ENCODE results near the gene CRYZL1.

DNA sequence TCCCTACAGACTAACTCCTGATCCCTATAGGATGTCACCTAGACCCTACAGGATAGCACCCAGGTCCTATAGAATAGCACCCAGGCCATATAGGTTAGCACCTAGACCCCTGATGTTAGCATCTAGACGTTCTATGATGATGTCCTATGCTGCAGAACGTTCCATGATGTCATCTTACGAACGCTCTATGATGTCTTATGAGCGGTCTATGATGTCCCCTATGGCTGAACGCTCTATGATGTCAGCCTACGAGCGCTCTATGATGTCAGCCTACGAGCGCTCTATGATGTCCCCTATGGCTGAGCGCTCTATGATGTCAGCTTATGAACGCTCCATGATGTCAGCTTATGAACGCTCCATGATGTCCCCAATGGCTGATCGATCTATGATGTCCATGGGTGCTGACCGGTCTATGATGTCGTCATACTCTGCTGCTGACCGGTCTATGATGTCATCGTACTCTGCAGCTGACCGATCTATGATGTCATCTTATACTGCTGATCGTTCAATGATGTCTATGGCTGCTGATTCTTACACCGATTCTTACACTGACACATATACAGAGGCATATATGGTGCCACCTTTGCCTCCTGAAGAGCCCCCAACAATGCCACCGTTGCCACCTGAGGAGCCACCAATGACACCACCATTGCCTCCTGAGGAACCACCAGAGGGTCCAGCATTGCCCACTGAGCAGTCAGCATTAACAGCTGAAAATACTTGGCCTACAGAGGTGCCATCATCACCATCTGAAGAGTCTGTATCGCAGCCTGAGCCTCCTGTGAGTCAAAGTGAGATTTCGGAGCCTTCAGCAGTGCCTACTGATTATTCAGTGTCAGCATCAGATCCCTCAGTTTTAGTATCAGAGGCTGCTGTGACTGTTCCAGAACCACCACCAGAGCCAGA, 89.2 kb downstream of the CRYZL1 start:
- TF ChIP-seq POLR2A (IDR thresholded peaks at IDR 0.05) = no peak
- TF ChIP-seq, protein P1, sequence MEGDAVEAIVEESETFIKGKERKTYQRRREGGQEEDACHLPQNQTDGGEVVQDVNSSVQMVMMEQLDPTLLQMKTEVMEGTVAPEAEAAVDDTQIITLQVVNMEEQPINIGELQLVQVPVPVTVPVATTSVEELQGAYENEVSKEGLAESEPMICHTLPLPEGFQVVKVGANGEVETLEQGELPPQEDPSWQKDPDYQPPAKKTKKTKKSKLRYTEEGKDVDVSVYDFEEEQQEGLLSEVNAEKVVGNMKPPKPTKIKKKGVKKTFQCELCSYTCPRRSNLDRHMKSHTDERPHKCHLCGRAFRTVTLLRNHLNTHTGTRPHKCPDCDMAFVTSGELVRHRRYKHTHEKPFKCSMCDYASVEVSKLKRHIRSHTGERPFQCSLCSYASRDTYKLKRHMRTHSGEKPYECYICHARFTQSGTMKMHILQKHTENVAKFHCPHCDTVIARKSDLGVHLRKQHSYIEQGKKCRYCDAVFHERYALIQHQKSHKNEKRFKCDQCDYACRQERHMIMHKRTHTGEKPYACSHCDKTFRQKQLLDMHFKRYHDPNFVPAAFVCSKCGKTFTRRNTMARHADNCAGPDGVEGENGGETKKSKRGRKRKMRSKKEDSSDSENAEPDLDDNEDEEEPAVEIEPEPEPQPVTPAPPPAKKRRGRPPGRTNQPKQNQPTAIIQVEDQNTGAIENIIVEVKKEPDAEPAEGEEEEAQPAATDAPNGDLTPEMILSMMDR (IDR thresholded peaks at IDR 0.05) = no peak

Data from Peyer's patch (tissue), 4 donors.